H9 (cell line): ENCODE results near the gene GNAI2. TPM values are rescaled to one million over a fixed set of nuclear protein-coding genes. Genes with fewer than 3 reads are reported as not detected.
A peak's percentile ranks its signal among the peaks of the same experiment; 100 is the strongest.

Source experiments
- DNase-seq: peaks from one replicate; pipeline ENCODE4 v3.0.0-alpha.2; 2017
- H2AFZ ChIP-seq: one replicate; pipeline ENCODE4 v1.6.1; 2013; ENCODE audit warnings: mild to moderate bottlenecking, low read length, control low read depth, moderate library complexity
- H2AK5ac ChIP-seq: 2 replicates; pipeline ENCODE4 v1.6.1; 2013; ENCODE audit warnings: low read length, control low read depth, mixed read lengths; ENCODE audit not compliant: insufficient read length
- H2BK120ac ChIP-seq: one replicate; pipeline ENCODE4 v1.6.1; 2013; ENCODE audit warnings: low read depth, mild to moderate bottlenecking, low read length, control low read depth, inconsistent platforms; ENCODE audit not compliant: poor library complexity, severe bottlenecking
- H2BK12ac ChIP-seq: 2 replicates; pipeline ENCODE4 v1.6.1; 2013; ENCODE audit warnings: low read length, control low read depth, mixed read lengths, low read depth; ENCODE audit not compliant: insufficient read length
- H2BK15ac ChIP-seq: 2 replicates; pipeline ENCODE4 v1.6.1; 2013; ENCODE audit warnings: low read depth, low read length, control low read depth
- H2BK20ac ChIP-seq: one replicate; pipeline ENCODE4 v1.6.1; 2013; ENCODE audit warnings: low read depth, mild to moderate bottlenecking, low read length, control low read depth, inconsistent platforms; ENCODE audit not compliant: poor library complexity, severe bottlenecking
- H2BK5ac ChIP-seq: 2 replicates; pipeline ENCODE4 v1.6.1; 2013; ENCODE audit warnings: low read length, control low read depth, mixed read lengths; ENCODE audit not compliant: insufficient read length
- H3K14ac ChIP-seq: 2 replicates; pipeline ENCODE4 v1.6.1; 2013; ENCODE audit warnings: low read length, control low read depth; ENCODE audit not compliant: insufficient read depth
- H3K18ac ChIP-seq: 2 replicates; pipeline ENCODE4 v1.6.1; 2013; ENCODE audit warnings: low read depth, mild to moderate bottlenecking, mixed read lengths, low read length, control low read depth; ENCODE audit not compliant: insufficient read length
- H3K23ac ChIP-seq: 2 replicates; pipeline ENCODE4 v1.6.1; 2013; ENCODE audit warnings: low read length, control low read depth, mixed read lengths, low read depth; ENCODE audit not compliant: insufficient read length
- H3K23me2 ChIP-seq: 2 replicates; pipeline ENCODE4 v1.6.1; 2013; ENCODE audit warnings: low read depth, mild to moderate bottlenecking, mixed read lengths, low read length, control low read depth; ENCODE audit not compliant: insufficient read length, poor library complexity, severe bottlenecking
- H3K27ac ChIP-seq: 2 replicates; pipeline ENCODE4 v1.5.1; 2013; ENCODE audit warnings: low read length, control low read depth, mixed read lengths, low read depth; ENCODE audit not compliant: insufficient read length
- H3K27me3 ChIP-seq: 2 replicates; pipeline ENCODE4 v1.6.1; 2013; ENCODE audit warnings: low read length, control low read depth, inconsistent platforms; ENCODE audit not compliant: insufficient read depth
- H3K4ac ChIP-seq: 2 replicates; pipeline ENCODE4 v1.6.1; 2013; ENCODE audit warnings: low read depth, mild to moderate bottlenecking, control low read depth, inconsistent platforms, low read length, moderate library complexity
- H3K4me1 ChIP-seq: 2 replicates; pipeline ENCODE4 v1.6.1; 2013; ENCODE audit warnings: low read length, control low read depth, inconsistent platforms; ENCODE audit not compliant: insufficient read depth
- H3K4me2 ChIP-seq: 2 replicates; pipeline ENCODE4 v1.6.1; 2013; ENCODE audit warnings: low read length, control low read depth, mixed read lengths; ENCODE audit not compliant: insufficient read length, insufficient read depth
- H3K56ac ChIP-seq: 2 replicates; pipeline ENCODE4 v1.6.1; 2013; ENCODE audit warnings: low read depth, mild to moderate bottlenecking, mixed read lengths, low read length, control low read depth; ENCODE audit not compliant: insufficient read length
- H3K79me1 ChIP-seq: 2 replicates; pipeline ENCODE4 v1.6.1; 2013; ENCODE audit warnings: low read depth, mild to moderate bottlenecking, moderate library complexity, low read length, control low read depth, inconsistent platforms; ENCODE audit not compliant: insufficient read depth, poor library complexity, severe bottlenecking
- H3K79me2 ChIP-seq: 2 replicates; pipeline ENCODE4 v1.6.1; 2013; ENCODE audit warnings: low read length, control low read depth, inconsistent platforms; ENCODE audit not compliant: insufficient read depth
- H3K9ac ChIP-seq: 2 replicates; pipeline ENCODE4 v1.6.1; 2013; ENCODE audit warnings: low read length, control low read depth, mixed read lengths; ENCODE audit not compliant: insufficient read length; ENCODE audit errors: extremely low read depth
- H3K9me3 ChIP-seq: one replicate; pipeline ENCODE4 v1.6.1; 2013; ENCODE audit warnings: low read depth, low read length, inconsistent platforms; ENCODE audit not compliant: control insufficient read depth
- H3T11ph ChIP-seq: one replicate; pipeline ENCODE4 v1.6.1; 2013; ENCODE audit warnings: mild to moderate bottlenecking, low read length, control low read depth, inconsistent platforms
- H4K20me1 ChIP-seq: one replicate; pipeline ENCODE4 v1.6.1; 2013; ENCODE audit not compliant: control insufficient read depth, insufficient read length, insufficient read depth
- H4K5ac ChIP-seq: 2 replicates; pipeline ENCODE4 v1.6.1; 2013; ENCODE audit warnings: low read depth, mild to moderate bottlenecking, mixed read lengths, low read length, control low read depth; ENCODE audit not compliant: insufficient read length
- H4K8ac ChIP-seq: replicated peaks from 2 replicates; pipeline ENCODE4 v1.6.1; 2013; ENCODE audit warnings: low read length, control low read depth, mixed read lengths, low read depth; ENCODE audit not compliant: insufficient read length
- H4K91ac ChIP-seq: 2 replicates; pipeline ENCODE4 v1.6.1; 2013; ENCODE audit warnings: low read depth, mild to moderate bottlenecking, moderate library complexity, mixed read lengths, low read length, control low read depth; ENCODE audit not compliant: insufficient read length
- H3K27ac Mint-ChIP-seq, 3 experiments: 2 replicates in 2 of 3; 3 replicates in 1 of 3; pipeline ENCODE4 v1.8.0; 2020 to 2021; ENCODE audit warnings: mixed read lengths in 3 of 3, mild to moderate bottlenecking in 1 of 3, moderate library complexity in 1 of 3
- H3K27me3 Mint-ChIP-seq: 2 replicates; pipeline ENCODE4 v1.8.0; 2021; ENCODE audit warnings: low read depth, mild to moderate bottlenecking, moderate library complexity, mixed read lengths
- H3K36me3 Mint-ChIP-seq, 3 experiments: 2 replicates in 2 of 3; 3 replicates in 1 of 3; pipeline ENCODE4 v1.8.0; 2020 to 2021; ENCODE audit warnings: low read depth in 3 of 3, mixed read lengths in 3 of 3; ENCODE audit not compliant: insufficient read depth in 1 of 3
- H3K4me1 Mint-ChIP-seq, 2 experiments: 2 replicates each; pipeline ENCODE4 v1.8.0; 2020; ENCODE audit warnings: mixed read lengths in 2 of 2
- H3K4me3 Mint-ChIP-seq, 2 experiments: 2 replicates in 1 of 2; 3 replicates in 1 of 2; pipeline ENCODE4 v1.8.0; 2020 to 2021; ENCODE audit warnings: mild to moderate bottlenecking in 2 of 2, mixed read lengths in 2 of 2, moderate library complexity in 1 of 2
- H3K9me3 Mint-ChIP-seq, 2 experiments: 2 replicates in 1 of 2; 3 replicates in 1 of 2; pipeline ENCODE4 v1.8.0; 2020; ENCODE audit warnings: mild to moderate bottlenecking in 2 of 2, mixed read lengths in 2 of 2, moderate library complexity in 1 of 2
- CTCF ChIP-seq: fragments of 200-600 bp; sonication (generic); conservative IDR thresholded peaks from 3 replicates; pipeline ENCODE4 v1.8.0; 2021; ENCODE audit warnings: antibody characterized with exemption, mild to moderate bottlenecking
- WGBS: extraction: QIAGEN DNeasy Blood & Tissue Kit; methylation state at CpG from one replicate; pipeline ENCODE4 v1.1.7; 2013; ENCODE audit warnings: missing lambda C conversion rate, low lambda C conversion rate, mixed read lengths; ENCODE audit not compliant: insufficient read length; ENCODE audit errors: extremely low coverage; 5-methylcytosine and 5-hydroxymethylcytosine counted together
- total RNA-seq: library from RNA; stranded (reverse); gene quantifications from 2 replicates; pipeline ENCODE4 v1.2.1, GENCODE V29; 2021

The GNAI2 gene
- total RNA-seq, 1 experiment from 2014 or later, result 218 TPM

- Histone ChIP-seq H3K18ac (no peak overlapping the region), H4K20me1 (no peaks in the 10 kb centered on the region), H3K27me3 (no peaks in the 10 kb centered on the region), H3K56ac (no peak overlapping the region), H3K4me1 (no peaks in the 10 kb centered on the region), H3K79me1 (no peaks in the 10 kb centered on the region), H2BK5ac (no peak overlapping the region), H2BK120ac (no peak overlapping the region), H3K14ac (no peak overlapping the region), H3K4me2 (peak overlapping the region; percentile 55), H3K23me2 (peaks cover 6% of the 10 kb centered on the region), H3K23ac (no peak overlapping the region), H2BK12ac (no peak overlapping the region), H3T11ph (no peak overlapping the region), H2BK15ac (no peak overlapping the region), H3K9me3 (no peaks in the 10 kb centered on the region), H3K4ac (no peak overlapping the region), H4K5ac (no peak overlapping the region), H3K27ac (no peak overlapping the region), H2BK20ac (no peak overlapping the region), H4K91ac (no peak overlapping the region), H2AK5ac (no peak overlapping the region), H2AFZ (no peak overlapping the region), H4K8ac (no peak overlapping the region), H3K79me2 (no peaks in the 10 kb centered on the region), H3K9ac (no peak overlapping the region)
- H3K4me3 Mint-ChIP-seq, result peak overlapping the region; percentile 87 to 99; a peak in 4 of 5 replicates
- 0 out of 7 replicates have a peak overlapping the region, but pooled peaks of 1 of the 3 experiments have one; percentile 40 for H3K27ac Mint-ChIP-seq
- no CpG with 5 or more reads among the region's 9 CpGs for WGBS
- no peak for DNase-seq
- H3K36me3 Mint-ChIP-seq, result peaks cover 0 to 8% (median 1%) of the 10 kb centered on the region in 3 experiments; a peak in 1 of 7 replicates
- H3K4me1 Mint-ChIP-seq, result peaks cover 20 to 24% of the 10 kb centered on the region in 2 experiments
- no peaks in the 10 kb centered on the region for H3K27me3 Mint-ChIP-seq
- TF ChIP-seq CTCF, result peak; percentile 25; the same call in 1 of the 3 replicates
- no peaks in the 10 kb centered on the region; a peak in 1 of 5 replicates for H3K9me3 Mint-ChIP-seq
These were observed 62.1 kb downstream of the GNAI2 start for GRCh38 chr3:50297896-50298725.
